Liver (tissue), 9 donors: Measurements from ENCODE around the gene KCNQ1. TPM values are rescaled to one million over a fixed set of nuclear protein-coding genes. Genes with fewer than 3 reads are reported as not detected.

Experiments used
- DNase-seq: peaks from one replicate; pipeline ENCODE4 v3.0.0-alpha.2; 2017; ENCODE audit warnings: low spot score
- H3K27ac ChIP-seq, 2 donors: one replicate each; pipeline ENCODE4 v1.7.0; 2013; ENCODE audit warnings: inconsistent platforms in 2 of 2, low read length in 2 of 2, control low read depth in 1 of 2, low read depth in 1 of 2, mild to moderate bottlenecking in 1 of 2
- H3K27me3 ChIP-seq, 4 donors: one replicate each; pipeline versions ENCODE4 v1.6.1 to v1.7.0; 2013; ENCODE audit warnings: low read length in 3 of 4, inconsistent platforms in 1 of 4, mild to moderate bottlenecking in 1 of 4, moderate library complexity in 1 of 4; ENCODE audit not compliant: control insufficient read depth in 4 of 4, insufficient read depth in 4 of 4
- H3K36me3 ChIP-seq, 4 donors: one replicate each; pipeline versions ENCODE4 v1.6.1 to v1.7.0; 2013; ENCODE audit warnings: low read length in 3 of 4, mild to moderate bottlenecking in 3 of 4, low read depth in 1 of 4, moderate library complexity in 1 of 4; ENCODE audit not compliant: control insufficient read depth in 4 of 4, insufficient read depth in 3 of 4
- H3K4me1 ChIP-seq, 4 donors: one replicate each; pipeline versions ENCODE4 v1.6.1 to v1.7.0; 2013; ENCODE audit warnings: low read length in 3 of 4, mild to moderate bottlenecking in 3 of 4, moderate library complexity in 1 of 4; ENCODE audit not compliant: control insufficient read depth in 4 of 4, insufficient read depth in 4 of 4
- H3K4me3 ChIP-seq, 3 donors: one replicate each; pipeline versions ENCODE4 v1.6.1 to v1.7.0; 2013; ENCODE audit warnings: low read length in 3 of 3, control low read depth in 1 of 3, low read depth in 1 of 3, mild to moderate bottlenecking in 1 of 3
- H3K9ac ChIP-seq, 2 donors: one replicate each; pipeline ENCODE4 v1.7.0; 2013; ENCODE audit warnings: low read length in 2 of 2, mild to moderate bottlenecking in 2 of 2, moderate library complexity in 2 of 2, control low read depth in 1 of 2, low read depth in 1 of 2
- H3K9me3 ChIP-seq, 4 donors: one replicate each; pipeline versions ENCODE4 v1.6.1 to v1.7.0; 2013; ENCODE audit warnings: low read length in 3 of 4; ENCODE audit not compliant: control insufficient read depth in 4 of 4
- ATF3 ChIP-seq: IDR thresholded peaks from 2 replicates; pipeline ENCODE4 v1.6.1; 2016; ENCODE audit warnings: antibody characterized with exemption
- EGR1 ChIP-seq, 2 donors: IDR thresholded peaks; 2 replicates each; pipeline ENCODE4 v1.6.1; 2016 to 2018; ENCODE audit warnings: antibody characterized with exemption in 2 of 2, low read depth in 2 of 2
- FOXA2 ChIP-seq: IDR thresholded peaks from 2 replicates; pipeline ENCODE4 v1.6.1; 2016; ENCODE audit warnings: antibody characterized with exemption
- GABPA ChIP-seq, 2 donors: IDR thresholded peaks in 1 of 2; conservative IDR thresholded peaks in 1 of 2; 2 replicates each; pipeline ENCODE4 v1.6.1; 2016; ENCODE audit warnings: antibody characterized with exemption in 2 of 2, mild to moderate bottlenecking in 1 of 2, moderate library complexity in 1 of 2
- HNF4A ChIP-seq, 2 donors: conservative IDR thresholded peaks; 2 replicates each; pipeline ENCODE4 v1.6.1; 2016; ENCODE audit warnings: antibody characterized with exemption in 2 of 2, mild to moderate bottlenecking in 2 of 2
- HNF4G ChIP-seq: IDR thresholded peaks from 2 replicates; pipeline ENCODE4 v1.6.1; 2016; ENCODE audit warnings: antibody characterized with exemption
- JUND ChIP-seq, 2 donors: IDR thresholded peaks; 2 replicates each; pipeline ENCODE4 v1.6.1; 2016; ENCODE audit warnings: antibody characterized with exemption in 2 of 2
- NR2F2 ChIP-seq: IDR thresholded peaks from 2 replicates; pipeline ENCODE4 v1.6.1; 2016; ENCODE audit warnings: antibody characterized with exemption
- RAD21 ChIP-seq, 2 donors: IDR thresholded peaks; 2 replicates each; pipeline ENCODE4 v1.6.1; 2016; ENCODE audit warnings: antibody characterized with exemption in 2 of 2, mild to moderate bottlenecking in 2 of 2
- RXRA ChIP-seq, 2 donors: IDR thresholded peaks; 2 replicates each; pipeline ENCODE4 v1.6.1; 2017 to 2018; ENCODE audit warnings: antibody characterized with exemption in 2 of 2, mild to moderate bottlenecking in 1 of 2
- TAF1 ChIP-seq: conservative IDR thresholded peaks from 2 replicates; pipeline ENCODE4 v1.6.1; 2016; ENCODE audit warnings: antibody characterized with exemption, mild to moderate bottlenecking
- YY1 ChIP-seq: IDR thresholded peaks from 2 replicates; pipeline ENCODE4 v1.6.1; 2016; ENCODE audit warnings: antibody characterized with exemption, mild to moderate bottlenecking
- ZBTB33 ChIP-seq: IDR thresholded peaks from 2 replicates; pipeline ENCODE4 v1.6.1; 2016; ENCODE audit warnings: antibody characterized with exemption
- WGBS: extraction: QIAGEN DNeasy Blood & Tissue Kit; methylation state at CpG from one replicate; pipeline ENCODE4 v1.1.7; 2013; 5-methylcytosine and 5-hydroxymethylcytosine counted together
- polyA plus RNA-seq, 2 donors: library from polyadenylated mRNA; stranded (reverse) in 1 of 2; unstranded in 1 of 2; fragments of 200-250 nt in 1 of 2; fragments of >200 nt in 1 of 2; fragmentation: Nextera tagmentation in 1 of 2; extraction: Ambion mirVana in 1 of 2; gene quantifications; one replicate each; pipeline versions ENCODE4 v1.2.1 to v1.2.3, GENCODE V29; 2013 to 2015
- total RNA-seq, 2 donors: library from RNA; depleted of rRNA; stranded (reverse); fragments of >200 nt; gene quantifications; one replicate each; pipeline ENCODE4 v1.2.3, GENCODE V29; 2014
- TF ChIP-seq, protein P1 (sequence below): fragments of 150-350 bp; IDR thresholded peaks from 2 replicates; pipeline ENCODE4 v1.5.1; 2017; ENCODE audit warnings: improper control_type of control experiment, low read depth, low read length; ENCODE audit not compliant: missing input control
- TF ChIP-seq, protein P2 (sequence below): IDR thresholded peaks from 2 replicates; pipeline ENCODE4 v1.6.1; 2016; ENCODE audit warnings: antibody characterized with exemption, mild to moderate bottlenecking
- donor health status: healthy.
- donor health status: healthy.
- donor health status: healthy.
- donor health status: healthy.
- donor health status: healthy.

Gene KCNQ1
- total and polyA plus RNA-seq, 4 donors, result 0.31 to 2.2 (median 1.5) TPM

GRCh38 chr11:2428322-2428795, 16.4 kb upstream of the KCNQ1 start:
- peak; percentile 80 for DNase-seq
- 56% methylated on average over 8 of the region's 8 CpGs for WGBS
- no peak overlapping the region for H3K9ac ChIP-seq
- H3K27me3 ChIP-seq, result no peaks in the 10 kb centered on the region
- TF ChIP-seq, protein P1, sequence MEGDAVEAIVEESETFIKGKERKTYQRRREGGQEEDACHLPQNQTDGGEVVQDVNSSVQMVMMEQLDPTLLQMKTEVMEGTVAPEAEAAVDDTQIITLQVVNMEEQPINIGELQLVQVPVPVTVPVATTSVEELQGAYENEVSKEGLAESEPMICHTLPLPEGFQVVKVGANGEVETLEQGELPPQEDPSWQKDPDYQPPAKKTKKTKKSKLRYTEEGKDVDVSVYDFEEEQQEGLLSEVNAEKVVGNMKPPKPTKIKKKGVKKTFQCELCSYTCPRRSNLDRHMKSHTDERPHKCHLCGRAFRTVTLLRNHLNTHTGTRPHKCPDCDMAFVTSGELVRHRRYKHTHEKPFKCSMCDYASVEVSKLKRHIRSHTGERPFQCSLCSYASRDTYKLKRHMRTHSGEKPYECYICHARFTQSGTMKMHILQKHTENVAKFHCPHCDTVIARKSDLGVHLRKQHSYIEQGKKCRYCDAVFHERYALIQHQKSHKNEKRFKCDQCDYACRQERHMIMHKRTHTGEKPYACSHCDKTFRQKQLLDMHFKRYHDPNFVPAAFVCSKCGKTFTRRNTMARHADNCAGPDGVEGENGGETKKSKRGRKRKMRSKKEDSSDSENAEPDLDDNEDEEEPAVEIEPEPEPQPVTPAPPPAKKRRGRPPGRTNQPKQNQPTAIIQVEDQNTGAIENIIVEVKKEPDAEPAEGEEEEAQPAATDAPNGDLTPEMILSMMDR, result peak; percentile 88
- no peak for TF ChIP-seq NR2F2
- TF ChIP-seq RAD21 (IDR thresholded peaks at IDR 0.05), result peak; percentile 94 to 97
- no peaks in the 10 kb centered on the region for H3K9me3 ChIP-seq
- no peaks in the 10 kb centered on the region for H3K4me1 ChIP-seq
- no peak overlapping the region for H3K4me3 ChIP-seq
- H3K36me3 ChIP-seq, result no peaks in the 10 kb centered on the region
- no peak overlapping the region for H3K27ac ChIP-seq

GRCh38 chr11:2431395-2431794, 13.4 kb upstream of the KCNQ1 start:
- H3K4me1 ChIP-seq, result no peaks in the 10 kb centered on the region
- no peak for DNase-seq
- H3K9ac ChIP-seq, result no peak overlapping the region
- no peak overlapping the region for H3K27ac ChIP-seq
- TF ChIP-seq FOXA2 (no peak), EGR1 (IDR thresholded peaks at IDR 0.05; ENCODE audit: low read depth in 2 of 2) (no peak), ZBTB33 (no peak), YY1 (no peak), GABPA (IDR thresholded peaks at IDR 0.05 in 1 of 2, conservative IDR thresholded peaks at IDR 0.05 in 1 of 2) (no peak), HNF4A (conservative IDR thresholded peaks at IDR 0.05) (no peak), HNF4G (no peak), JUND (IDR thresholded peaks at IDR 0.05) (no peak), ATF3 (no peak), RXRA (IDR thresholded peaks at IDR 0.05) (no peak), TAF1 (no peak), NR2F2 (no peak), RAD21 (IDR thresholded peaks at IDR 0.05) (no peak)
- TF ChIP-seq, protein P2, sequence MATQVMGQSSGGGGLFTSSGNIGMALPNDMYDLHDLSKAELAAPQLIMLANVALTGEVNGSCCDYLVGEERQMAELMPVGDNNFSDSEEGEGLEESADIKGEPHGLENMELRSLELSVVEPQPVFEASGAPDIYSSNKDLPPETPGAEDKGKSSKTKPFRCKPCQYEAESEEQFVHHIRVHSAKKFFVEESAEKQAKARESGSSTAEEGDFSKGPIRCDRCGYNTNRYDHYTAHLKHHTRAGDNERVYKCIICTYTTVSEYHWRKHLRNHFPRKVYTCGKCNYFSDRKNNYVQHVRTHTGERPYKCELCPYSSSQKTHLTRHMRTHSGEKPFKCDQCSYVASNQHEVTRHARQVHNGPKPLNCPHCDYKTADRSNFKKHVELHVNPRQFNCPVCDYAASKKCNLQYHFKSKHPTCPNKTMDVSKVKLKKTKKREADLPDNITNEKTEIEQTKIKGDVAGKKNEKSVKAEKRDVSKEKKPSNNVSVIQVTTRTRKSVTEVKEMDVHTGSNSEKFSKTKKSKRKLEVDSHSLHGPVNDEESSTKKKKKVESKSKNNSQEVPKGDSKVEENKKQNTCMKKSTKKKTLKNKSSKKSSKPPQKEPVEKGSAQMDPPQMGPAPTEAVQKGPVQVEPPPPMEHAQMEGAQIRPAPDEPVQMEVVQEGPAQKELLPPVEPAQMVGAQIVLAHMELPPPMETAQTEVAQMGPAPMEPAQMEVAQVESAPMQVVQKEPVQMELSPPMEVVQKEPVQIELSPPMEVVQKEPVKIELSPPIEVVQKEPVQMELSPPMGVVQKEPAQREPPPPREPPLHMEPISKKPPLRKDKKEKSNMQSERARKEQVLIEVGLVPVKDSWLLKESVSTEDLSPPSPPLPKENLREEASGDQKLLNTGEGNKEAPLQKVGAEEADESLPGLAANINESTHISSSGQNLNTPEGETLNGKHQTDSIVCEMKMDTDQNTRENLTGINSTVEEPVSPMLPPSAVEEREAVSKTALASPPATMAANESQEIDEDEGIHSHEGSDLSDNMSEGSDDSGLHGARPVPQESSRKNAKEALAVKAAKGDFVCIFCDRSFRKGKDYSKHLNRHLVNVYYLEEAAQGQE, result no peak
- no peaks in the 10 kb centered on the region for H3K36me3 ChIP-seq
- H3K27me3 ChIP-seq, result no peaks in the 10 kb centered on the region
- 81% methylated on average over 1 of the region's 1 CpG for WGBS
- no peak overlapping the region for H3K4me3 ChIP-seq
- no peaks in the 10 kb centered on the region for H3K9me3 ChIP-seq
